ENCODE data around the gene BIK.
A peak's percentile ranks its signal among the peaks of the same experiment; 100 is the strongest.

The BIK gene

GRCh38 chr22:43080616-43081015 lies 29.9 kb upstream of the BIK start:
- no peak overlapping the region for H3K4me3 ChIP-seq (ENCODE audit: low read length)
- no peak for DNase-seq (ENCODE audit: low read depth)
- TF ChIP-seq, protein P1, sequence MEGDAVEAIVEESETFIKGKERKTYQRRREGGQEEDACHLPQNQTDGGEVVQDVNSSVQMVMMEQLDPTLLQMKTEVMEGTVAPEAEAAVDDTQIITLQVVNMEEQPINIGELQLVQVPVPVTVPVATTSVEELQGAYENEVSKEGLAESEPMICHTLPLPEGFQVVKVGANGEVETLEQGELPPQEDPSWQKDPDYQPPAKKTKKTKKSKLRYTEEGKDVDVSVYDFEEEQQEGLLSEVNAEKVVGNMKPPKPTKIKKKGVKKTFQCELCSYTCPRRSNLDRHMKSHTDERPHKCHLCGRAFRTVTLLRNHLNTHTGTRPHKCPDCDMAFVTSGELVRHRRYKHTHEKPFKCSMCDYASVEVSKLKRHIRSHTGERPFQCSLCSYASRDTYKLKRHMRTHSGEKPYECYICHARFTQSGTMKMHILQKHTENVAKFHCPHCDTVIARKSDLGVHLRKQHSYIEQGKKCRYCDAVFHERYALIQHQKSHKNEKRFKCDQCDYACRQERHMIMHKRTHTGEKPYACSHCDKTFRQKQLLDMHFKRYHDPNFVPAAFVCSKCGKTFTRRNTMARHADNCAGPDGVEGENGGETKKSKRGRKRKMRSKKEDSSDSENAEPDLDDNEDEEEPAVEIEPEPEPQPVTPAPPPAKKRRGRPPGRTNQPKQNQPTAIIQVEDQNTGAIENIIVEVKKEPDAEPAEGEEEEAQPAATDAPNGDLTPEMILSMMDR (conservative IDR thresholded peaks at IDR 0.05; ENCODE audit: low read length): no peak

- H3K4me3 ChIP-seq (ENCODE audit: low read length): no peak overlapping the region
- no peak for DNase-seq (ENCODE audit: low read depth)
- TF ChIP-seq, protein P1 (conservative IDR thresholded peaks at IDR 0.05; ENCODE audit: low read length): no peak
These were observed 28.6 kb upstream of the BIK start for GRCh38 chr22:43081968-43082367.

DNA sequence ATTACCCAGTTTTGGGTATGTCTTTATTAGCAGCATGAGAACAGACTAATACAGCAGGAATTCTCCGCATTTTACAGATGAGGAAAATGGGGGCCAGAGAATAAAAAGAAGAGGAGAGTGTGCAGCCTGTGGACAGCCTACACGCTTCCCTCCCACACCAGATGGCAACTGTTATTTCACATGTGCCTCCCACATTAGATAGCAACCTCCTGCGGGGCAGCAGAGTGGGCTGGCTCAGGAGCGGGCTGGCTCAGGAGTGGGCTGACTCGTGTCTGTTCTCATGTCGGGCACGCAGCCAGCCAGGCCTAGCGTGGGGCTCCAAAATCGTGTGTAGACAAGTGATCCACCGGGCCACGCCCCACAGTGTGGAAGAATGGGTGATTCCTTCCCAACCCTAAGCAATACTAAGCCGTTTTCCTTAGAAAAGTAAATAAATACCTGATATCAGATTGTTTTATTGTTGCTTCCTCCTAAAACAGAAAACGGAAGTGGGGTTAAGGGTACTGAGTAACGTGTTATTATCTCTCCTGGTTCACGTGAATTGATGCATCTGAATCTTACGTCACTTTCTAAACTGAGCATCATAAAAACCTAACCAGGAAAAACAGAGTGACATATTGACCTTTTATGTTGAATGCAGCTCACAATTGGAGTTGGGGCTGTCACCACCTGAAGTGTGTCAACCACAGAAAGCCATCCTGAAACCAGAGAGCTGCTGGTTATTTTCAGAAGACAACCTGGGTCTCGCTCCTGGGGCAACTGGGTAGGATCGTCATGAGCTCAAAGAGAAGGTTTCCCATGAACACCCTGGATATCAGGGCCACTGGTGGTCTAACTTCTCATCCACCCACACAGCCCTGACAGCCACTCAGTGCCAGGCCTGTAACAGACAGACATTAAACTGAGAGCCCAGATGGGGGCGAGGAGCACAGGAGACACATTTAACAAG lies 24.6 kb upstream of the BIK start:
- TF ChIP-seq, protein P1 (conservative IDR thresholded peaks at IDR 0.05; ENCODE audit: low read length): no peak
- no peak for DNase-seq (ENCODE audit: low read depth)
- H3K4me3 ChIP-seq (ENCODE audit: low read length): no peak overlapping the region

DNA sequence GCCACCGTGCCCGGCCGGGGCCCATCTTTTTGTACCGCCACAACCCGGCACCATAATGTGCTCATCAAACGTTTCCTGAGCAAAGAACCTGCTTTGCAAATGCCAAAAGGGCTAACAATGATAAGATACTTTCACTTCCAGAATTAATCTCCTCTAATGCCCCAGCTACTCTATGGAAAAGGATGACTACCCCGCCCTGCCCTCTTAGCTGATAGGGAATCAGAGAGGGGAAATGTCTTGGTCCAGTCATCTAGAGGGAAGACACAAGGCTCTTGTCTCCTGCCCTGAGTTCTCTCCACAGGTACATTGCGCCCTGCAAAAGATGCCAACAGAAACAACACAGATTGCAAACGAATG lies 21.9 kb upstream of the BIK start:
- TF ChIP-seq, protein P1 (conservative IDR thresholded peaks at IDR 0.05; ENCODE audit: low read length): no peak
- no peak for DNase-seq (ENCODE audit: low read depth)
- H3K4me3 ChIP-seq (ENCODE audit: low read length): peak overlapping the region; percentile 82

GRCh38 chr22:43088984-43089717 lies 21.4 kb upstream of the BIK start, which contains the start of gene TTLL1:
Gene TTLL1, minus strand, starts transcription at chr22:43089391. Its CDS starts 13,805 bp downstream, at chr22:43075586.
- DNase-seq (ENCODE audit: low read depth): peak; percentile 81
- TF ChIP-seq, protein P1 (conservative IDR thresholded peaks at IDR 0.05; ENCODE audit: low read length): no peak

DNA sequence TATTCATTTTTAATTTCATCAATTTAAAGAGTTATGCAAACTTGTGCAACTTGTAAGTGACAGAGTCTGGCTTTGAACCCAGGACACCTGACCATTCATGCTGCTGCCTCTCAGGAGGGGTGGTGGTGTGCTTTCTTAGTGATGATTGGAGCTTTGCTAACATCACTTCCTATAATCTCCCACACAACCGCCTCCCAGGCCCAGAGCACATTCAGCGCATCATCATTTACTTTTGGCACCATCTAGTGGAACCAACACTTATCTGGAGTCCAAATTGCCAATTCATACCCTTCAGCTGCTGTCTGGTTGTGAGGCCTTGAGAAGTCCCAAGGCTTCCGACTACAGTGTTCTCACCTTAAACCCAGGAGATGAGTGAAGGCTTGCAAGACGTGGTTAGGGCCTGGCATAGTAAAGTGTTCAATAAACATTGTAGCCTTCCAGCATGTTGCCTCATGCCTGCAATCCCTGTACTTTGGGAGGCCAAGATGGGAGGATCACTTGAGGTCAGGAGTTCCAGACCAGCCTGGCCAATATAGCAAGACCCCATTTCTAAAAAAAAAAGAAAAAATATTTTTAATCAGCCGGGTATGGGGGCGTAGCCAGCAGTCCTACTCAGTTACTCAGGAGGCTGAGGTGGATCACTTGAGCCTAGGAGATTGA lies 20.3 kb upstream of the BIK start:
- H3K4me3 ChIP-seq (ENCODE audit: low read length): no peak overlapping the region
- TF ChIP-seq, protein P1 (conservative IDR thresholded peaks at IDR 0.05; ENCODE audit: low read length): peak; percentile 70
- peak; percentile 89 for DNase-seq (ENCODE audit: low read depth)

More at GRCh38 chr22:43088984-43089717, 21.4 kb upstream of the BIK start, which contains the start of gene TTLL1:
- peak within 1 kb of the TSS; percentile 82 for H3K4me3 ChIP-seq (ENCODE audit: low read length)

All from AG10803 (cell line).